ENCODE data around the gene SYCN.

DNA sequence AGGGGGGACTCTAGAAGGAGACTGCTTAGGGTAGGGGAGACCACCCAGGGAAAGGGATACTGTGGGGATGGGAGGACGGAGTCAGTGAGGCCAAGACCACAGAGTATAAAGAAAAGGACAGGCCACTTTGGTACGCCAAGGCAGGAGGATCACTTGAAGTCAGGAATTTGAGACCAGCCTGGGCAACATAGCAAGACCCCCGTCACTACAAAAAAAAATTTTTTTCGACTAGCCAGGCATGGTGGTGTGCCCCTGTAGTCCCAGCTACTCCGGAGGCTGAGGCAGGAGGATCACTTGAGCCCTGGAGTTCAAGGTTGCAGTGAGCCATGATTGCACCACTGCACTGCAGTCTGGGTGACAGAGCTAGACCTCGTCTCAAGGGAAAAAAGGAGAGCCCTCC is 34.1 kb upstream of the SYCN start:
- TF ChIP-seq, protein P1, sequence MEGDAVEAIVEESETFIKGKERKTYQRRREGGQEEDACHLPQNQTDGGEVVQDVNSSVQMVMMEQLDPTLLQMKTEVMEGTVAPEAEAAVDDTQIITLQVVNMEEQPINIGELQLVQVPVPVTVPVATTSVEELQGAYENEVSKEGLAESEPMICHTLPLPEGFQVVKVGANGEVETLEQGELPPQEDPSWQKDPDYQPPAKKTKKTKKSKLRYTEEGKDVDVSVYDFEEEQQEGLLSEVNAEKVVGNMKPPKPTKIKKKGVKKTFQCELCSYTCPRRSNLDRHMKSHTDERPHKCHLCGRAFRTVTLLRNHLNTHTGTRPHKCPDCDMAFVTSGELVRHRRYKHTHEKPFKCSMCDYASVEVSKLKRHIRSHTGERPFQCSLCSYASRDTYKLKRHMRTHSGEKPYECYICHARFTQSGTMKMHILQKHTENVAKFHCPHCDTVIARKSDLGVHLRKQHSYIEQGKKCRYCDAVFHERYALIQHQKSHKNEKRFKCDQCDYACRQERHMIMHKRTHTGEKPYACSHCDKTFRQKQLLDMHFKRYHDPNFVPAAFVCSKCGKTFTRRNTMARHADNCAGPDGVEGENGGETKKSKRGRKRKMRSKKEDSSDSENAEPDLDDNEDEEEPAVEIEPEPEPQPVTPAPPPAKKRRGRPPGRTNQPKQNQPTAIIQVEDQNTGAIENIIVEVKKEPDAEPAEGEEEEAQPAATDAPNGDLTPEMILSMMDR (IDR thresholded peaks at IDR 0.05): no peak
- TF ChIP-seq POLR2AphosphoS5 (IDR thresholded peaks at IDR 0.05): no peak
- no peak for TF ChIP-seq EP300 (IDR thresholded peaks at IDR 0.05)
- no peak for TF ChIP-seq POLR2A (IDR thresholded peaks at IDR 0.05)

All from upper lobe of left lung (tissue), 4 donors.